ENCODE data around the gene GEMIN7. TPM values are rescaled to one million over a fixed set of nuclear protein-coding genes. Genes with fewer than 3 reads are reported as not detected.

GEMIN7 gene
- total RNA-seq, 1 experiment from 2014 or later: 46.0 TPM

GRCh38 chr19:45071969-45072790 is 6.9 kb upstream of the GEMIN7 start:
- H2AK5ac ChIP-seq (ENCODE audit: insufficient read length, low read length): no peak overlapping the region
- peak overlapping the region in 2 of 3 experiments; percentile 44 to 76; a peak in 3 of 7 replicates for H3K27ac Mint-ChIP-seq
- H2BK12ac ChIP-seq (ENCODE audit: insufficient read length, low read depth, low read length): no peak overlapping the region
- no peak overlapping the region for H3K14ac ChIP-seq (ENCODE audit: insufficient read depth, low read length)
- no CpG with 5 or more reads among the region's 34 CpGs for WGBS (ENCODE audit: extremely low coverage, insufficient read length, low lambda C conversion rate)
- H2BK120ac ChIP-seq (ENCODE audit: low read depth, low read length, poor library complexity, severe bottlenecking): no peak overlapping the region
- no peaks in the 10 kb centered on the region for H4K20me1 ChIP-seq (ENCODE audit: control insufficient read depth, insufficient read depth, insufficient read length)
- H3K18ac ChIP-seq (ENCODE audit: insufficient read length, low read depth, low read length): no peak overlapping the region
- no peak overlapping the region for H3K23ac ChIP-seq (ENCODE audit: insufficient read length, low read depth, low read length)
- H3K4me2 ChIP-seq (ENCODE audit: insufficient read depth, insufficient read length, low read length): no peak overlapping the region
- no peak overlapping the region for H2AFZ ChIP-seq (ENCODE audit: low read length)
- H3K36me3 Mint-ChIP-seq (ENCODE audit: insufficient read depth in 1 of 3, low read depth in 3 of 3): peaks cover 23 to 47% (median 42%) of the 10 kb centered on the region in 3 experiments
- H3K23me2 ChIP-seq (ENCODE audit: insufficient read length, low read depth, low read length, poor library complexity, severe bottlenecking): peaks cover 17% of the 10 kb centered on the region
- no peak overlapping the region for H3K56ac ChIP-seq (ENCODE audit: insufficient read length, low read depth, low read length)
- no peak overlapping the region for H3K4me3 Mint-ChIP-seq
- H3T11ph ChIP-seq (ENCODE audit: low read length): no peak overlapping the region
- H3K4me1 ChIP-seq (ENCODE audit: insufficient read depth, low read length): peaks cover 3% of the 10 kb centered on the region; the same call in 1 of the 2 replicates
- peak; percentile 69 for DNase-seq
- H3K9ac ChIP-seq (ENCODE audit: extremely low read depth, insufficient read length, low read length): no peak overlapping the region
- no peak overlapping the region for H3K4ac ChIP-seq (ENCODE audit: low read depth, low read length)
- H3K9me3 Mint-ChIP-seq: no peaks in the 10 kb centered on the region
- no peak overlapping the region for H4K5ac ChIP-seq (ENCODE audit: insufficient read length, low read depth, low read length)
- no peaks in the 10 kb centered on the region for H3K27me3 ChIP-seq (ENCODE audit: insufficient read depth, low read length)
- H3K9me3 ChIP-seq (ENCODE audit: control insufficient read depth, low read depth, low read length): no peaks in the 10 kb centered on the region
- H3K79me1 ChIP-seq (ENCODE audit: insufficient read depth, low read depth, low read length, poor library complexity, severe bottlenecking): no peaks in the 10 kb centered on the region
- no peaks in the 10 kb centered on the region for H3K27me3 Mint-ChIP-seq (ENCODE audit: low read depth)
- H4K91ac ChIP-seq (ENCODE audit: insufficient read length, low read depth, low read length): no peak overlapping the region
- peaks cover 2% of the 10 kb centered on the region; the same call in 1 of the 2 replicates for H3K79me2 ChIP-seq (ENCODE audit: insufficient read depth, low read length)
- H2BK5ac ChIP-seq (ENCODE audit: insufficient read length, low read length): no peak overlapping the region
- no peak overlapping the region for H4K8ac ChIP-seq (replicated peaks; ENCODE audit: insufficient read length, low read depth, low read length)
- no peak for TF ChIP-seq CTCF (conservative IDR thresholded peaks at IDR 0.05)
- H2BK15ac ChIP-seq (ENCODE audit: low read depth, low read length): no peak overlapping the region
- no peak overlapping the region for H3K27ac ChIP-seq (ENCODE audit: insufficient read length, low read depth, low read length)
- H3K4me1 Mint-ChIP-seq: peaks cover 21 to 27% of the 10 kb centered on the region in 2 experiments
- no peak overlapping the region for H2BK20ac ChIP-seq (ENCODE audit: low read depth, low read length, poor library complexity, severe bottlenecking)

Data from H9 (cell line).